Fibroblast of skin of right biceps (primary cell): ENCODE measurements around the gene GAB2.

Experiments used
- DNase-seq: peaks from one replicate; pipeline ENCODE4 v3.0.0-alpha.2; 2013

The GAB2 gene

DNA sequence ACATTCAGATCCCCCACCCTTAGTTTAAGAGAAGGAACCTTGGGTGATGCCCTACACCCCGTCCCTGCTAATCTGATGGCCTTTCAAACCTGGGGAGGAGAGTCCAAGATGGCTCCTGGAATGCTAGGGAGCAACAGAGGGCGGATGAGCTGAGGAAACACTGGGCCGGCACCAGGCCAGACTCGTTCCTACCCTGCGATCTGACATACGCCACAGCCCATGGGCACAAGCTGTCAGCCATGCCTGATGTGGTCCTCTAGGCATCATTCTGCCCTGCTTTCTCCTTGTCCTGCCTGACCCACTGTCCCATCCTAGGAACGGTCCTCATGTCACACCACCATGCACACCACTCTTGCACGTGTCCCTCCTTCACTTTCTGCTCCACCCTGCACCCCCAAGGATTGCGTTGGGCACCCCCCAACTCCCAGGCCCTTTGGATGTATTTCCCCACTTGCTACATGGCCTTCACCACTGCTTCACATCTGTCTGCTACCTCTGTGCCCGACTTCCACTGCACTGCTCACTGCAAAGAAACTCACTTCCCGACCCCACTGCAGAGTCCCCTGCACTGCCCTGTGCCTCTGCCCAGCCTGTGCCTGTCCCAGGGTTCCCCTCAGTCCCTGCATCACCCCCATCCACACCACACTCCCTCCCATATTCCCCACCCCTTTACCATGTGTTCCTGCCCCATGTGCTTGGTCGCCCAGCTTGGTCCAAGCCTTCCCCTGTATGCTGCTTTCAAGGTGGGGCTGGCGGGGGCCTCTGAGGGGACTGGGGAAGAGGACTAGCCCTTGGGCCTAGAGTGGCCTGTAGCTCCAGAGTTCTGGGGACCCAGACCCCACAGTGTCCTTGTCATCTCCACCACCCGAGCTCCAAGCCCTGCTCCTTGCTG, 199.7 kb downstream of the GAB2 start:
- no peak for DNase-seq

GRCh38 chr11:78216571-78217287, 200.9 kb downstream of the GAB2 start:
- DNase-seq, result no peak

DNA sequence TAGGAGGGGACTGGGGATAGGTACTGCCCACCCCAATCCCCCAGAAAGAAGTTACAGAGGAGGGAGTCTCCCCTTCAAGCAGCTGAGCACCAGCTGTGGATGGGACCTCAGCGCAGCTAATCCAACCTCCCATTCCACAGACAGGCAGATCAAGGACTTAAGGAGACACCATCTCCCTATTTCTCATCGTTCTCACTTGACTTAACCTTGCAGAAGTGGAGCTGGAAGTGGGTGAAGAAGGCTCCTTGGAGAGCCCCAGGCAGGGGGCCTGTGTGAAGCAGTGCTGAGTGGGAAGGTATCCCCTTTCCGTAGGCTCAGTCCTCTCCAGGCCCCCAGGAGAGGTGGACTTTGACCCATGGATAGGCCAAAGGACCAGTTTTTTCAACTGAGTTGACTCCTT, 201.6 kb downstream of the GAB2 start:
- DNase-seq, result no peak

DNA sequence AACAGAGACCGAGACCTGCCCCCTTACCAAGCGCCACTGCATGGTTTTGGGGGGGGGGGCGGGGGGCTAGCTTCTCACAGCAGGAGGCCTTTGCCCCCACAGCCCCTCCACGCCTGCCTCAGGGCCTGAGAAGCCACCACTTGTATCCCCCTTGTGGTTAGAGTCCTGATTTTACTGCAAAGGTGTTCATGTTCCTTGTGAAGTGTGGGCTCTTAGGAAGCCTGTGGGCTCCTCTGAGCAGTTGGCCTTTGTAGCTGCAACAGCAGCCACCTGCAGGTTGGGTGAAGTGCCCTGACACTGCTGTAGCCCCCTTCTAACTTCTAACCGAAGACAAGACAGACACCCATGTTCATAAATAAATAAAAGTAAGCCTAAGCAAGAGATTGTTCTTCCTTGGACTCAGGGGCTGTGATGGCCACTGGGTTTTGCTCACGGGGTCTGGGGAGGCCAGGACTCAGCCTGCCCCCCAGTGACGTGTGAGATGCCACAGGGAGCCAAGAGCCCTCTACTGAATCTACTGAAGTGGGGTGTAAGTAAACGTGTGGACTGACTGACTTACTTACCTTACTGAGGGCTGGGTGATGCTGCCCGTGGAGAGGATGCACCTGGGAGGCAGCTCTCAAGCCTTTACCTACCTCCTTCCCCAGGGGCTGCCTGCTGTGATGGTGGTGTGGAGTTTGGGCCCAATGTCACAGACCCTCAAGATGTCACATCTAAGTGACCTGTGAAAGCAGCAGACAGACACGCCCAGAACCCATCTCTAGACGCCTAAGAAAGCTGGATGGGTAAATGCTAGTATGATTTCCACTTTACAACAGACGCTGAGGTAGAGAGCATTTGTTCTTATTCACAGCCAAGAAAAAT, 203.1 kb downstream of the GAB2 start:
- DNase-seq, result no peak

- DNase-seq, result no peak
Observed at GRCh38 chr11:78213526-78214330, 203.9 kb downstream of the GAB2 start.

- peak; percentile 44 for DNase-seq
Observed at GRCh38 chr11:78212586-78213371, 204.8 kb downstream of the GAB2 start.

GRCh38 chr11:78211565-78211964, 206.1 kb downstream of the GAB2 start:
- no peak for DNase-seq

DNA sequence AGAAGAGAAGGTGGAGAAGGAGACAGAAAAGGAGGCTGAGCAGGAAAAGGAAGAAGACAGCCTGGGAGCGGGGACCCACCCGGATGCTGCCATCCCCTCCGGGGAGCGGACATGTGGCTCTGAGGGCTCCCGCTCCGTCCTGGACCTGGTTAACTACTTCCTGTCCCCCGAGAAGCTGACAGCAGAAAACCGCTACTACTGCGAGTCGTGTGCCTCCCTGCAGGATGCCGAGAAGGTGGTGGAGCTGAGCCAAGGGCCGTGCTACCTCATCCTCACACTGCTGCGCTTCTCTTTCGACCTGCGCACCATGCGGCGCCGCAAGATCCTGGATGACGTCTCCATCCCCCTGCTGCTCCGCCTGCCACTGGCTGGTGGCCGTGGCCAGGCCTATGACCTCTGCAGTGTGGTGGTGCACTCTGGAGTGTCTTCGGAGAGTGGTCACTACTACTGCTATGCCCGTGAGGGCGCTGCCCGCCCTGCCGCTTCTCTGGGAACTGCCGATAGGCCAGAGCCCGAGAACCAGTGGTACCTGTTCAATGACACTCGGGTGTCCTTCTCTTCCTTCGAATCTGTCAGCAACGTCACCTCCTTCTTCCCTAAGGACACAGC, 207.5 kb downstream of the GAB2 start:
- DNase-seq, result no peak

DNA sequence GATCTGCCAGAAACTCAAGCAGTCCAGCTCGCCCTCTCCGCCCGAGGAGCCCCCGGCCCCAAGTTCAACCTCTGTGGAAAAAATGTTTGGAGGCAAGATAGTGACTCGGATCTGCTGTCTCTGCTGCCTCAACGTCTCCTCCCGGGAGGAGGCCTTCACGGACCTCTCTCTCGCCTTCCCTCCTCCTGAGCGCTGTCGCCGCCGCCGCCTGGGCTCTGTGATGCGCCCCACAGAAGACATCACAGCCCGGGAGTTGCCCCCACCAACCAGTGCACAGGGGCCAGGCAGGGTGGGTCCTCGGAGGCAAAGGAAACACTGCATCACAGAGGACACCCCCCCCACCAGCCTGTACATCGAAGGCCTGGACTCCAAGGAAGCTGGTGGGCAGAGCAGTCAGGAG, 208.1 kb downstream of the GAB2 start:
- DNase-seq, result no peak

- DNase-seq, result peak; percentile 37
Observed at GRCh38 chr11:78208257-78209165, 209.1 kb downstream of the GAB2 start.

- DNase-seq, result no peak
Observed at GRCh38 chr11:78207532-78208256, 209.9 kb downstream of the GAB2 start.

GRCh38 chr11:78205691-78206090, 211.9 kb downstream of the GAB2 start:
- no peak for DNase-seq

GRCh38 chr11:78205256-78205655, 212.4 kb downstream of the GAB2 start:
- no peak for DNase-seq

- no peak for DNase-seq
Observed at GRCh38 chr11:78203184-78203583, 214.4 kb downstream of the GAB2 start.

DNA sequence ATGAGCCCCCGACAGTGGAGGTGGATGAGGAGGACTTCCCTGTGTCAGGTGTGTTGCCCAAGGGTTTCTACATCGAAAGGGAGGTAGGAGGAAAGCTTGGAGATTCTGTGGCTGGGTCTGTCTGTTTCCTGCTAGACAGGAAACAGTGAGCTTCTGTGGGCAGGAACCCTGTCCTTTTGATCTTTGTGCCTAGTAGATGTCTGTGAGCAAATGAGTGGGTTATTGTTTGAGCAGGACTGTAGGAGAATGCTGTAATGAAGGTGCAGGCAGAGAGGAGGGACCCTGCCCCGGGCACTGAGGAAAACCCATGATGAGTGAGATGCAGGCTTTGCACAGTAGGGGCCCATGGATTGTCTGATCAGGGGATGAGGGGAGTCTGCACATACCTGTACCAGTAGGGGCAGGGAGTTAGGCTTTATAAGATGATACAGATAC, 214.9 kb downstream of the GAB2 start:
- DNase-seq, result no peak

DNA sequence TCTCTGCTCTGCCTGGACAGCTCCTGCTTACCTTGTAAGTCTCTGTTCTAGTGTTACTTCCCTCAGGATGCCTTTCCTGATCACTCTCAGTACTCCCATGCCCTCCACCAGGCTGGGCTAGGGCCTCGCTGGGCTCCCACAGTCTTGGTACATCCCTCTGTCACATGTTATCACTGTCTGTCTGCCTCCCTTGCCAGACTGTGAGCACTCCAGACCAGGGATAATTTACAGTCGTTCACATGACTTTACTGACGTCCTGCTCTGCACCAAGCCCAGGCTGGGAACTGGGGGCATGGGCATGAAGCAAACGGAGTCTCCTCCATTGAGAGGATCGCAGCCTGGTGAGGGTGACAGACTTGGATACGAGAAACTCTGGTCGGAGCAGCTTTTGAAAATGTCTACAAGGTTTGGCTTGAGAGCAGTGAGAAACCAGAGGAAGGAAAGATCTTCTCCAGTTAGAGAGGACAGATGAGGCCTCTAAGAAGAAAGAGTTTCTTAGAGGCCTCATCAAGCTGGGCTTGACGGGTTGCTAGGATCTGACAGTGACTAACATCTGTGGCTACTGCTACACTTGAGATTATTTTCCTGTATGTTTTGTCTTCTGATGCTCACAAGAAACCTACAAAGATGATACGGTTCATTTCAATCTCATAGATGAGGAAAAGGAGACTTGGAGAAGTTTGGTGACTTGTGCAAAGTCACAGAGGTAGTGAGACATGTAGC, 216.4 kb downstream of the GAB2 start:
- DNase-seq, result no peak

- DNase-seq, result no peak
Observed at GRCh38 chr11:78200553-78200952, 217.1 kb downstream of the GAB2 start.

GRCh38 chr11:78200061-78200460, 217.6 kb downstream of the GAB2 start:
- no peak for DNase-seq

DNA sequence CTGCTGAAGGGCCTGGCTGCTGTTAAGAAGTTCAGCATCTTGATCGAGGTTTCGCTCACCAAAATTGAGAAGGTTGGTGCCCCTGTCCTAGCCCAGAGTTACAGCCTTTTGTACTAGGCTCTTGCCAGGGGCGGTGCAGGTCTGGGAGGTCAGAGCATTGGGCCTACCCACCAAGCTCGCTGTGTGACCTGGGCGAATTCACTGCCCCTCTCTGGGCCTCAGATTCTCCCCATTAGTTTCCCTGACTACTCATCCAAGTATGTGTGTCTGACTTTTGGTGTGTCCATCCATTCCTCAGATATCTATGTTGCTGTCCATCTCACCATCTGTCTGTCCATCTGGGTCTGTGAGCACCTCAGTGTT, 218.0 kb downstream of the GAB2 start:
- no peak for DNase-seq
